ENCODE results near the gene HSD17B14.
A peak's percentile ranks its signal among the peaks of the same experiment; 100 is the strongest.
"Not testable (repeated sequence)": the region's sequence is repeated elsewhere in the genome, so short reads cannot be mapped to it uniquely, and the experiment has no call there.

The HSD17B14 gene

GRCh38 chr19:48867123-48867745 lies 30.9 kb upstream of the HSD17B14 start:
- no peak for DNase-seq

GRCh38 chr19:48866692-48867091 lies 30.4 kb upstream of the HSD17B14 start:
- no peak for DNase-seq

- DNase-seq: no peak
Measured at GRCh38 chr19:48862827-48863226, 26.5 kb upstream of the HSD17B14 start.

GRCh38 chr19:48861313-48861712 lies 25.0 kb upstream of the HSD17B14 start:
- DNase-seq: no peak

- no peak for DNase-seq
Measured at GRCh38 chr19:48859711-48860572, 23.7 kb upstream of the HSD17B14 start.

GRCh38 chr19:48858984-48859710 lies 22.9 kb upstream of the HSD17B14 start:
- no peak for DNase-seq

GRCh38 chr19:48856921-48857320 lies 20.6 kb upstream of the HSD17B14 start:
- DNase-seq: no peak

GRCh38 chr19:48854103-48854502 lies 17.8 kb upstream of the HSD17B14 start:
- DNase-seq: no peak

GRCh38 chr19:48853483-48853882 lies 17.2 kb upstream of the HSD17B14 start:
- no peak for DNase-seq

GRCh38 chr19:48852292-48852691 lies 16.0 kb upstream of the HSD17B14 start:
- no peak for DNase-seq

- not testable (repeated sequence) for DNase-seq
Measured at GRCh38 chr19:48846659-48847058, 10.4 kb upstream of the HSD17B14 start.

GRCh38 chr19:48845384-48845783 lies 9.1 kb upstream of the HSD17B14 start:
- no peak for DNase-seq

GRCh38 chr19:48844472-48844871 lies 8.2 kb upstream of the HSD17B14 start:
- DNase-seq: no peak

- peak in 1 of 2 experiments; percentile 46 for DNase-seq
Measured at GRCh38 chr19:48842789-48843162, 6.5 kb upstream of the HSD17B14 start.

- DNase-seq: no peak
Measured at GRCh38 chr19:48841571-48841970, 5.3 kb upstream of the HSD17B14 start.

- no peak for DNase-seq
Measured at GRCh38 chr19:48841047-48841446, 4.8 kb upstream of the HSD17B14 start.

GRCh38 chr19:48837687-48838086 lies 1.4 kb upstream of the HSD17B14 start:
- no peak for DNase-seq

GRCh38 chr19:48837051-48837524 lies 797 bp upstream of the HSD17B14 start:
- DNase-seq: no peak

GRCh38 chr19:48835734-48836088 lies 580 bp downstream of the HSD17B14 start:
- DNase-seq: peak; percentile 91 to 95

- DNase-seq: no peak
Measured at GRCh38 chr19:48833977-48834376, 2.3 kb downstream of the HSD17B14 start.

GRCh38 chr19:48833049-48833448 lies 3.2 kb downstream of the HSD17B14 start:
- DNase-seq: no peak

GRCh38 chr19:48830965-48831364 lies 5.3 kb downstream of the HSD17B14 start:
- DNase-seq: no peak

- no peak for DNase-seq
Measured at GRCh38 chr19:48830088-48830487, 6.2 kb downstream of the HSD17B14 start.

GRCh38 chr19:48826606-48827020 lies 9.7 kb downstream of the HSD17B14 start:
- DNase-seq: no peak
